CD4-positive, alpha-beta memory T cell (primary cell): Measurements from ENCODE around the gene NBEA. TPM values are rescaled to one million over a fixed set of nuclear protein-coding genes. Genes with fewer than 3 reads are reported as not detected.
"Not testable (repeated sequence)": the region's sequence is repeated elsewhere in the genome, so short reads cannot be mapped to it uniquely, and the experiment has no call there.

Experiments used
- CTCF ChIA-PET: fragments of 350-600 bp; sonication (Branson Sonifier 250); formaldehyde crosslinking; loops from one replicate; lab custom pipeline; 2021; ENCODE audit warnings: inconsistent platforms; ENCODE audit not compliant: partially characterized antibody; lab: Charles Lee
- POLR2A ChIA-PET: fragments of 350-600 bp; sonication (Branson Sonifier 250); formaldehyde crosslinking; loops from one replicate; lab custom pipeline; 2021; ENCODE audit not compliant: partially characterized antibody; lab: Charles Lee
- DNase-seq, 5 donors: peaks; one replicate each; pipeline versions ENCODE4 v3.0.0 to v3.0.0-alpha.2; 2020 to 2022; ENCODE audit warnings: mixed read lengths in 1 of 5
- H3K27ac ChIP-seq: one replicate; pipeline ENCODE4 v1.7.0; 2013; ENCODE audit warnings: low read depth, low read length
- H3K27me3 ChIP-seq: 2 replicates; pipeline ENCODE4 v1.7.0; 2013; ENCODE audit warnings: mild to moderate bottlenecking, low read length, moderate library complexity; ENCODE audit not compliant: insufficient read depth
- H3K36me3 ChIP-seq: 2 replicates; pipeline ENCODE4 v1.7.0; 2013; ENCODE audit warnings: mild to moderate bottlenecking, low read length, moderate library complexity; ENCODE audit not compliant: insufficient read depth
- H3K4me1 ChIP-seq: 2 replicates; pipeline ENCODE4 v1.7.0; 2013; ENCODE audit warnings: mild to moderate bottlenecking, low read length, moderate library complexity; ENCODE audit not compliant: insufficient read depth
- H3K4me3 ChIP-seq, 2 donors: one replicate each; pipeline ENCODE4 v1.7.0; 2013; ENCODE audit warnings: low read length in 2 of 2, mild to moderate bottlenecking in 1 of 2
- H3K9me3 ChIP-seq, 2 donors: one replicate each; pipeline ENCODE4 v1.7.0; 2013; ENCODE audit warnings: low read length in 2 of 2, control low read depth in 1 of 2; ENCODE audit not compliant: control insufficient read depth in 1 of 2
- H3K27ac Mint-ChIP-seq, 7 donors: one replicate each; pipeline ENCODE4 v1.8.0; 2020 to 2021; ENCODE audit warnings: mixed read lengths in 7 of 7, mild to moderate bottlenecking in 6 of 7, inconsistent platforms in 3 of 7, moderate library complexity in 3 of 7
- H3K27me3 Mint-ChIP-seq, 2 donors: one replicate each; pipeline ENCODE4 v1.8.0; 2020 to 2021; ENCODE audit warnings: mixed read lengths in 2 of 2
- H3K36me3 Mint-ChIP-seq, 2 donors: one replicate each; pipeline ENCODE4 v1.8.0; 2020 to 2021; ENCODE audit warnings: mixed read lengths in 2 of 2, inconsistent platforms in 1 of 2, mild to moderate bottlenecking in 1 of 2
- H3K4me1 Mint-ChIP-seq, 4 donors: one replicate each; pipeline ENCODE4 v1.8.0; 2020 to 2021; ENCODE audit warnings: mixed read lengths in 4 of 4, mild to moderate bottlenecking in 1 of 4
- H3K4me3 Mint-ChIP-seq, 8 donors: one replicate each; pipeline ENCODE4 v1.8.0; 2020 to 2021; ENCODE audit warnings: mixed read lengths in 8 of 8, mild to moderate bottlenecking in 7 of 8, moderate library complexity in 6 of 8, inconsistent platforms in 3 of 8
- H3K9me3 Mint-ChIP-seq, 8 donors: one replicate each; pipeline ENCODE4 v1.8.0; 2020 to 2021; ENCODE audit warnings: mixed read lengths in 8 of 8, mild to moderate bottlenecking in 5 of 8, inconsistent platforms in 3 of 8, moderate library complexity in 1 of 8
- intact Hi-C: fragments of 100-400 bp; cut with micrococcal nuclease; formaldehyde crosslinking; loops from one replicate; pipeline ENCODE4 v1.15.1; 2023
- polyA plus RNA-seq, 2 donors: library from polyadenylated mRNA; unstranded; fragments of 300-500 nt; fragmentation: Illumina TruSeq; gene quantifications; one replicate each; pipeline ENCODE4 v1.2.3, GENCODE V29; 2021
- total RNA-seq, 2 experiments: library from RNA; stranded (reverse); gene quantifications; one replicate each; pipeline ENCODE4 v1.2.3, GENCODE V29; 2021

Gene NBEA
- total and polyA plus RNA-seq, 4 experiments from 2014 or later: 0.48 to 1.8 (median 1.1) TPM

- no peak overlapping the region for H3K27ac ChIP-seq
- Mint-ChIP-seq H3K4me3 (no peak overlapping the region), H3K36me3 (no peaks in the 10 kb centered on the region), H3K27me3 (no peaks in the 10 kb centered on the region), H3K27ac (no peak overlapping the region), H3K9me3 (peaks cover 0 to 1% (median 0%) of the 10 kb centered on the region in 8 donors), H3K4me1 (no peaks in the 10 kb centered on the region)
- H3K4me1 ChIP-seq: no peaks in the 10 kb centered on the region
- ChIA-PET POLR2A (no interaction called here), CTCF (interaction anchor here (1.4 kb wide), 1 partner anchor 21 kb away, joined by 3 read pairs; no protein-coding TSS in a partner anchor)
- H3K36me3 ChIP-seq: no peaks in the 10 kb centered on the region
- H3K27me3 ChIP-seq: no peaks in the 10 kb centered on the region
- DNase-seq: no peak
- intact Hi-C loops: no loop called here
- no peak overlapping the region for H3K4me3 ChIP-seq
- H3K9me3 ChIP-seq: no peaks in the 10 kb centered on the region
Measured at GRCh38 chr13:34959489-34959888, 17.4 kb downstream of the NBEA start.

GRCh38 chr13:34964558-34964957 lies 22.5 kb downstream of the NBEA start:
- Histone ChIP-seq H3K36me3 (no peaks in the 10 kb centered on the region), H3K4me3 (no peak overlapping the region), H3K4me1 (no peaks in the 10 kb centered on the region), H3K27ac (no peak overlapping the region), H3K9me3 (no peaks in the 10 kb centered on the region), H3K27me3 (no peaks in the 10 kb centered on the region)
- CTCF ChIA-PET: no interaction called here
- intact Hi-C loops: no loop called here
- POLR2A ChIA-PET: no interaction called here
- DNase-seq: no peak
- no peak overlapping the region for H3K4me3 Mint-ChIP-seq
- H3K4me1 Mint-ChIP-seq: no peaks in the 10 kb centered on the region
- H3K27me3 Mint-ChIP-seq: no peaks in the 10 kb centered on the region
- peaks cover 0 to 5% (median 0%) of the 10 kb centered on the region in 8 donors for H3K9me3 Mint-ChIP-seq
- no peaks in the 10 kb centered on the region for H3K36me3 Mint-ChIP-seq
- H3K27ac Mint-ChIP-seq: no peak overlapping the region

- no peaks in the 10 kb centered on the region for H3K27me3 ChIP-seq
- CTCF ChIA-PET: no interaction called here
- POLR2A ChIA-PET: no interaction called here
Measured at GRCh38 chr13:34967851-34968562, 25.9 kb downstream of the NBEA start.

GRCh38 chr13:34969539-34969938 lies 27.5 kb downstream of the NBEA start:
- CTCF ChIA-PET, H3K4me3 ChIP-seq, H3K27me3 Mint-ChIP-seq, intact Hi-C loops, DNase-seq, H3K4me1 ChIP-seq, H3K9me3 ChIP-seq, H3K4me3 Mint-ChIP-seq, H3K4me1 Mint-ChIP-seq, H3K27me3 ChIP-seq, POLR2A ChIA-PET, H3K36me3 Mint-ChIP-seq, H3K27ac ChIP-seq, H3K27ac Mint-ChIP-seq, H3K36me3 ChIP-seq: not testable (repeated sequence)
- H3K9me3 Mint-ChIP-seq: peaks cover 0 to 21% (median 10%) of the 10 kb centered on the region in 8 donors

More at GRCh38 chr13:34967851-34968562, 25.9 kb downstream of the NBEA start:
- intact Hi-C loops: no loop called here
- no peaks in the 10 kb centered on the region for H3K27me3 Mint-ChIP-seq
- Histone ChIP-seq H3K36me3 (no peaks in the 10 kb centered on the region), H3K27ac (no peak overlapping the region), H3K4me3 (no peak overlapping the region), H3K4me1 (no peaks in the 10 kb centered on the region), H3K9me3 (no peaks in the 10 kb centered on the region)
- DNase-seq: no peak
- no peak overlapping the region for H3K27ac Mint-ChIP-seq
- H3K4me3 Mint-ChIP-seq: no peak overlapping the region
- peaks cover 0 to 2% of the 10 kb centered on the region in 2 donors for H3K36me3 Mint-ChIP-seq
- no peaks in the 10 kb centered on the region for H3K4me1 Mint-ChIP-seq
- H3K9me3 Mint-ChIP-seq: peaks cover 0 to 16% (median 10%) of the 10 kb centered on the region in 8 donors

GRCh38 chr13:34970961-34971360 lies 28.9 kb downstream of the NBEA start:
- peaks cover 0 to 24% (median 10%) of the 10 kb centered on the region in 8 donors for H3K9me3 Mint-ChIP-seq
- no peak overlapping the region for H3K4me3 Mint-ChIP-seq
- no peaks in the 10 kb centered on the region for H3K27me3 ChIP-seq
- no peak overlapping the region for H3K4me3 ChIP-seq
- no peaks in the 10 kb centered on the region for H3K9me3 ChIP-seq
- no peak overlapping the region for H3K27ac ChIP-seq
- H3K36me3 ChIP-seq: no peaks in the 10 kb centered on the region
- DNase-seq: no peak
- H3K27ac Mint-ChIP-seq: no peak overlapping the region
- CTCF ChIA-PET: no interaction called here
- POLR2A ChIA-PET: no interaction called here
- no peaks in the 10 kb centered on the region for H3K27me3 Mint-ChIP-seq
- H3K4me1 ChIP-seq: no peaks in the 10 kb centered on the region
- no peaks in the 10 kb centered on the region for H3K4me1 Mint-ChIP-seq
- peaks cover 2 to 4% of the 10 kb centered on the region in 2 donors for H3K36me3 Mint-ChIP-seq
- intact Hi-C loops: no loop called here

- CTCF ChIA-PET: no interaction called here
- H3K36me3 Mint-ChIP-seq: peaks cover 2 to 4% of the 10 kb centered on the region in 2 donors
- no peak overlapping the region for H3K4me3 Mint-ChIP-seq
- no peaks in the 10 kb centered on the region for H3K36me3 ChIP-seq
- H3K4me1 Mint-ChIP-seq: no peaks in the 10 kb centered on the region
- H3K27me3 Mint-ChIP-seq: no peaks in the 10 kb centered on the region
- no peaks in the 10 kb centered on the region for H3K4me1 ChIP-seq
- peaks cover 0 to 27% (median 10%) of the 10 kb centered on the region in 8 donors for H3K9me3 Mint-ChIP-seq
- DNase-seq: no peak
- H3K4me3 ChIP-seq: no peak overlapping the region
- no peaks in the 10 kb centered on the region for H3K9me3 ChIP-seq
- no peak overlapping the region for H3K27ac Mint-ChIP-seq
- intact Hi-C loops: no loop called here
- H3K27me3 ChIP-seq: no peaks in the 10 kb centered on the region
- H3K27ac ChIP-seq: no peak overlapping the region
- POLR2A ChIA-PET: no interaction called here
Measured at GRCh38 chr13:34971473-34971872, 29.4 kb downstream of the NBEA start.

- H3K4me1 ChIP-seq, H3K27ac ChIP-seq, H3K36me3 Mint-ChIP-seq, H3K27ac Mint-ChIP-seq, CTCF ChIA-PET, H3K36me3 ChIP-seq, H3K27me3 ChIP-seq, H3K4me3 Mint-ChIP-seq, H3K27me3 Mint-ChIP-seq, H3K9me3 ChIP-seq, POLR2A ChIA-PET, H3K4me3 ChIP-seq, H3K4me1 Mint-ChIP-seq, intact Hi-C loops, DNase-seq: not testable (repeated sequence)
- H3K9me3 Mint-ChIP-seq: peaks cover 5 to 41% (median 21%) of the 10 kb centered on the region in 8 donors
Measured at GRCh38 chr13:34985199-34985598, 43.1 kb downstream of the NBEA start.
